HCT116 (cell line): Measurements from ENCODE around the gene TICRR. TPM values are rescaled to one million over a fixed set of nuclear protein-coding genes. Genes with fewer than 3 reads are reported as not detected.

Source experiments
- ATAC-seq: fragments of 200-7000 bp; cut with Tn5 transposase; 2 replicates; pipeline ENCODE4 v1.9.1; 2020; ENCODE audit warnings: mild to moderate bottlenecking, moderate library complexity
- BruUV-seq: library from RNA; stranded (reverse); fragments of 400-500 nt; replicated peaks from 2 replicates; lab custom pipeline; 2021; lab: Mats Ljungman, UMichigan
- CTCF ChIA-PET: fragments of 300-600 bp; sonication (Branson Sonifier 250); formaldehyde crosslinking; loops from one replicate; lab custom pipeline; 2021; ENCODE audit warnings: antibody characterized with exemption; lab: Charles Lee
- POLR2A ChIA-PET: fragments of 300-600, 350-600 bp; sonication (Branson Sonifier 250); formaldehyde crosslinking; loops from one replicate; lab custom pipeline; 2021; ENCODE audit warnings: antibody characterized with exemption; lab: Charles Lee
- RAD21 ChIA-PET, 2 experiments: fragments of 300-600 bp; sonication (Branson Sonifier 250); formaldehyde crosslinking; loops; one replicate each; lab custom pipeline; 2023; ENCODE audit warnings: low total read pairs in 2 of 2; ENCODE audit not compliant: uncharacterized antibody in 2 of 2, unreplicated experiment in 2 of 2, low non-redundant PET in 1 of 2; lab: Charles Lee
- DNase-seq: peaks from one replicate; pipeline ENCODE4 v3.0.0-alpha.2; 2010; ENCODE audit warnings: low read depth, low spot score
- H2AFZ ChIP-seq: fragments of 200-600 bp; shearing (Covaris generic), sonication (generic); 2 replicates; pipeline ENCODE4 v1.6.1; 2017; ENCODE audit warnings: low read depth, mixed run types, mixed read lengths, antibody characterized with exemption, low read length; ENCODE audit not compliant: poor library complexity, severe bottlenecking
- H3K27ac ChIP-seq: 2 replicates; pipeline ENCODE4 v1.5.1; 2012; ENCODE audit warnings: low read depth, low read length
- H3K27me3 ChIP-seq: fragments of 200-600 bp; sonication (generic); 2 replicates; pipeline ENCODE4 v1.6.1; 2016; ENCODE audit warnings: mixed run types, low read length, mixed read lengths; ENCODE audit not compliant: insufficient read depth
- H3K36me3 ChIP-seq, 2 experiments: fragments of 200-500 bp in 1 of 2; fragments of 200-600 bp in 1 of 2; sonication (Bioruptor generic) in 1 of 2; sonication (generic) in 1 of 2; 2 replicates each; pipeline versions ENCODE4 v1.5.1 to v1.6.1; 2014 to 2016; ENCODE audit warnings: low read length in 2 of 2, inconsistent platforms in 1 of 2, mixed read lengths in 1 of 2, mixed run types in 1 of 2; ENCODE audit not compliant: insufficient read depth in 2 of 2, control insufficient read depth in 1 of 2
- H3K4me1 ChIP-seq, 2 experiments: fragments of 200-600 bp in 1 of 2; sonication (generic) in 1 of 2; 2 replicates each; pipeline versions ENCODE4 v1.5.1 to v1.6.1; 2012 to 2017; ENCODE audit warnings: low read length in 2 of 2, inconsistent platforms in 1 of 2, mild to moderate bottlenecking in 1 of 2, mixed read lengths in 1 of 2, mixed run types in 1 of 2, moderate library complexity in 1 of 2; ENCODE audit not compliant: insufficient read depth in 2 of 2, control insufficient read depth in 1 of 2
- H3K4me2 ChIP-seq: fragments of 200-600 bp; sonication (generic); 2 replicates; pipeline ENCODE4 v1.6.1; 2017; ENCODE audit warnings: mixed run types, low read length, mixed read lengths
- H3K4me3 ChIP-seq, 2 experiments: fragments of 200-600 bp in 1 of 2; sonication (generic) in 1 of 2; replicated peaks in 1 of 2; 2 replicates each; pipeline ENCODE4 v1.5.1; 2011 to 2016; ENCODE audit warnings: low read length in 2 of 2, control low read depth in 1 of 2, low read depth in 1 of 2, mild to moderate bottlenecking in 1 of 2, mixed read lengths in 1 of 2, mixed run types in 1 of 2
- H3K79me2 ChIP-seq: fragments of 200-600 bp; sonication (generic); 2 replicates; pipeline ENCODE4 v1.6.1; 2017; ENCODE audit warnings: mild to moderate bottlenecking, mixed run types, low read length, moderate library complexity, mixed read lengths; ENCODE audit not compliant: insufficient read depth
- H3K9ac ChIP-seq: fragments of 200-600 bp; sonication (generic); 2 replicates; pipeline ENCODE4 v1.6.1; 2016; ENCODE audit warnings: low read length, mixed read lengths
- H3K9me2 ChIP-seq: fragments of 200-600 bp; sonication (generic), shearing (Covaris generic); 2 replicates; pipeline ENCODE4 v1.6.1; 2017; ENCODE audit warnings: mixed run types, mild to moderate bottlenecking, moderate library complexity; ENCODE audit not compliant: insufficient read depth
- H3K9me3 ChIP-seq, 2 experiments: fragments of 200-500 bp in 1 of 2; fragments of 200-600 bp in 1 of 2; sonication (Bioruptor generic) in 1 of 2; sonication (generic) in 1 of 2; 2 replicates each; pipeline ENCODE4 v1.6.1; 2014 to 2017; ENCODE audit warnings: low read length in 2 of 2, mixed read lengths in 2 of 2, inconsistent platforms in 1 of 2, low read depth in 1 of 2, mild to moderate bottlenecking in 1 of 2, mixed run types in 1 of 2, moderate library complexity in 1 of 2; ENCODE audit not compliant: control insufficient read depth in 1 of 2, insufficient read depth in 1 of 2
- H4K20me1 ChIP-seq: fragments of 200-600 bp; sonication (generic), shearing (Covaris generic); 2 replicates; pipeline ENCODE4 v1.6.1; 2017; ENCODE audit warnings: mixed run types, mild to moderate bottlenecking, moderate library complexity; ENCODE audit not compliant: insufficient read depth
- CBX3 ChIP-seq: IDR thresholded peaks from 2 replicates; pipeline ENCODE4 v1.6.1; 2012; ENCODE audit warnings: low read depth
- CEBPB ChIP-seq: IDR thresholded peaks from 2 replicates; pipeline ENCODE4 v1.6.1; 2012; ENCODE audit warnings: low read depth
- CTCF ChIP-seq, 3 experiments: fragments of 200-600 bp in 1 of 3; sonication (generic) in 1 of 3; IDR thresholded peaks in 2 of 3; conservative IDR thresholded peaks in 1 of 3; 2 replicates each; pipeline ENCODE4 v1.5.1; 2012 to 2017; ENCODE audit warnings: low read depth in 2 of 3, low read length in 2 of 3, antibody characterized with exemption in 1 of 3, borderline replicate concordance in 1 of 3, control low read depth in 1 of 3, mild to moderate bottlenecking in 1 of 3, mixed read lengths in 1 of 3, mixed run types in 1 of 3, moderate library complexity in 1 of 3; ENCODE audit not compliant: insufficient read depth in 1 of 3
- EGR1 ChIP-seq: IDR thresholded peaks from 2 replicates; pipeline ENCODE4 v1.6.1; 2012; ENCODE audit warnings: low read depth
- ELF1 ChIP-seq: IDR thresholded peaks from 2 replicates; pipeline ENCODE4 v1.6.1; 2012; ENCODE audit warnings: low read depth, borderline replicate concordance
- EZH2 ChIP-seq: fragments of 200-600 bp; sonication (generic); IDR thresholded peaks from 2 replicates; pipeline ENCODE4 v1.6.1; 2017; ENCODE audit warnings: antibody characterized with exemption, mixed run types
- FOSL1 ChIP-seq: IDR thresholded peaks from 2 replicates; pipeline ENCODE4 v1.6.1; 2012; ENCODE audit warnings: low read depth
- JUND ChIP-seq: IDR thresholded peaks from 2 replicates; pipeline ENCODE4 v1.6.1; 2012
- POLR2A ChIP-seq: IDR thresholded peaks from 2 replicates; pipeline ENCODE4 v1.7.0; 2011; ENCODE audit warnings: borderline replicate concordance; ENCODE audit not compliant: insufficient read depth, insufficient read length; ENCODE audit errors: extremely low read depth
- POLR2AphosphoS5 ChIP-seq: IDR thresholded peaks from 2 replicates; pipeline ENCODE4 v1.6.1; 2011; ENCODE audit warnings: mild to moderate bottlenecking, low read depth, low read length, moderate library complexity
- RAD21 ChIP-seq: IDR thresholded peaks from 2 replicates; pipeline ENCODE4 v1.6.1; 2012; ENCODE audit warnings: low read depth, mild to moderate bottlenecking
- REST ChIP-seq: IDR thresholded peaks from 2 replicates; pipeline ENCODE4 v1.6.1; 2012; ENCODE audit warnings: low read depth
- SP1 ChIP-seq: IDR thresholded peaks from 2 replicates; pipeline ENCODE4 v1.6.1; 2012; ENCODE audit warnings: low read depth
- SRF ChIP-seq: IDR thresholded peaks from 2 replicates; pipeline ENCODE4 v1.6.1; 2012; ENCODE audit warnings: low read depth
- TCF7L2 ChIP-seq: IDR thresholded peaks from 2 replicates; pipeline ENCODE4 v1.7.0; 2011; ENCODE audit warnings: borderline replicate concordance, inconsistent platforms; ENCODE audit not compliant: insufficient read depth, insufficient read length; ENCODE audit errors: extremely low read depth
- YY1 ChIP-seq: IDR thresholded peaks from 2 replicates; pipeline ENCODE4 v1.6.1; 2011; ENCODE audit warnings: low read length, low read depth, moderate library complexity, mild to moderate bottlenecking; ENCODE audit not compliant: insufficient replicate concordance; ENCODE audit errors: extremely low read depth
- ZFX ChIP-seq: fragments of 450-650 bp; IDR thresholded peaks from 2 replicates; pipeline ENCODE4 v1.6.1; 2017
- ZNF274 ChIP-seq: fragments of 200-500 bp; sonication (Bioruptor generic); IDR thresholded peaks from 2 replicates; pipeline ENCODE4 v1.6.1; 2014; ENCODE audit warnings: mild to moderate bottlenecking, low read depth, low read length, inconsistent platforms
- intact Hi-C: fragments of 100-400 bp; cut with micrococcal nuclease; formaldehyde crosslinking; loops from 2 replicates; pipeline ENCODE4 v1.10.0; 2022
- total RNA-seq: library from RNA; stranded (reverse); gene quantifications from one replicate; pipeline ENCODE4 v1.2.1, GENCODE V29; 2021; ENCODE audit not compliant: unreplicated experiment

The TICRR gene
- total RNA-seq, 1 experiment from 2014 or later = 24.8 TPM

- ChIA-PET RAD21 (no interaction called here), POLR2A (no interaction called here), CTCF (no interaction called here)
- DNase-seq = no peak
- Histone ChIP-seq H3K4me2 (no peak overlapping the region), H2AFZ (no peak overlapping the region), H3K36me3 (no peaks in the 10 kb centered on the region), H3K79me2 (no peaks in the 10 kb centered on the region), H3K9me2 (no peaks in the 10 kb centered on the region), H3K9ac (no peak overlapping the region), H3K4me1 (no peaks in the 10 kb centered on the region), H3K27ac (no peak overlapping the region), H3K27me3 (no peaks in the 10 kb centered on the region), H4K20me1 (no peaks in the 10 kb centered on the region), H3K4me3 (no peak overlapping the region), H3K9me3 (no peaks in the 10 kb centered on the region)
- ATAC-seq = no peak
- intact Hi-C loops = no loop called here
- TF ChIP-seq SP1 = no peak
- no peak for TF ChIP-seq ZNF274
- TF ChIP-seq POLR2A = no peak
- TF ChIP-seq POLR2AphosphoS5 = no peak
- no peak for TF ChIP-seq TCF7L2
- TF ChIP-seq ZFX = no peak
- TF ChIP-seq ELF1 = no peak
- TF ChIP-seq EZH2 = no peak
- TF ChIP-seq RAD21 = no peak
- no peak for TF ChIP-seq YY1
- no peak for TF ChIP-seq CTCF (IDR thresholded peaks at IDR 0.05 in 2 of 3, conservative IDR thresholded peaks at IDR 0.05 in 1 of 3; ENCODE audit: borderline replicate concordance in 1 of 3, insufficient read depth in 1 of 3, low read depth in 2 of 3, low read length in 2 of 3)
- no peak for TF ChIP-seq EGR1
- TF ChIP-seq JUND = no peak
- no peak for TF ChIP-seq CEBPB
- TF ChIP-seq CBX3 = no peak
- no peak for TF ChIP-seq SRF
- TF ChIP-seq REST = no peak
- no peak for TF ChIP-seq FOSL1
- BruUV-seq = no TSS peak
These were observed 49.1 kb upstream of the TICRR start for GRCh38 chr15:89526181-89526580.
